ENCODE results near the gene ADAM19.
A peak's percentile ranks its signal among the peaks of the same experiment; 100 is the strongest.

ADAM19 gene

GRCh38 chr5:157519579-157520253 lies 55.9 kb downstream of the ADAM19 start:
- no peak overlapping the region for H3K27ac ChIP-seq (ENCODE audit: low read depth, low read length)
- peaks cover 11 to 18% of the 10 kb centered on the region in 2 donors for H3K4me1 ChIP-seq (ENCODE audit: control insufficient read depth in 1 of 2, insufficient read depth in 2 of 2, low read length in 2 of 2)

GRCh38 chr5:157518963-157519362 lies 56.6 kb downstream of the ADAM19 start:
- H3K4me3 ChIP-seq (ENCODE audit: low read depth in 1 of 2, low read length in 2 of 2), result no peak overlapping the region
- H3K27me3 ChIP-seq (ENCODE audit: control insufficient read depth in 1 of 2, insufficient read depth in 2 of 2, low read length in 2 of 2), result no peaks in the 10 kb centered on the region
- no peak overlapping the region for H3K27ac ChIP-seq (ENCODE audit: low read depth, low read length)
- peaks cover 0 to 1% of the 10 kb centered on the region in 2 donors for H3K36me3 ChIP-seq (ENCODE audit: control insufficient read depth in 1 of 2, insufficient read depth in 2 of 2, low read length in 2 of 2)
- no peak overlapping the region for H3K9ac ChIP-seq (ENCODE audit: low read depth in 1 of 2, low read length in 2 of 2)
- H3K4me1 ChIP-seq (ENCODE audit: control insufficient read depth in 1 of 2, insufficient read depth in 2 of 2, low read length in 2 of 2), result peaks cover 11 to 18% of the 10 kb centered on the region in 2 donors
- no peaks in the 10 kb centered on the region for H3K9me3 ChIP-seq (ENCODE audit: control insufficient read depth in 1 of 2, low read length in 2 of 2)

More at GRCh38 chr5:157519579-157520253, 55.9 kb downstream of the ADAM19 start:
- Histone ChIP-seq H3K27me3 (ENCODE audit: control insufficient read depth in 1 of 2, insufficient read depth in 2 of 2, low read length in 2 of 2) (no peaks in the 10 kb centered on the region), H3K4me3 (ENCODE audit: low read depth in 1 of 2, low read length in 2 of 2) (no peak overlapping the region), H3K9me3 (ENCODE audit: control insufficient read depth in 1 of 2, low read length in 2 of 2) (no peaks in the 10 kb centered on the region), H3K36me3 (ENCODE audit: control insufficient read depth in 1 of 2, insufficient read depth in 2 of 2, low read length in 2 of 2) (no peaks in the 10 kb centered on the region), H3K9ac (ENCODE audit: low read depth in 1 of 2, low read length in 2 of 2) (no peak overlapping the region)

- H3K4me3 ChIP-seq (ENCODE audit: low read depth in 1 of 2, low read length in 2 of 2), result no peak overlapping the region
- peaks cover 8 to 11% of the 10 kb centered on the region in 2 donors for H3K36me3 ChIP-seq (ENCODE audit: control insufficient read depth in 1 of 2, insufficient read depth in 2 of 2, low read length in 2 of 2)
- no peak overlapping the region for H3K27ac ChIP-seq (ENCODE audit: low read depth, low read length)
- no peaks in the 10 kb centered on the region for H3K9me3 ChIP-seq (ENCODE audit: control insufficient read depth in 1 of 2, low read length in 2 of 2)
- H3K4me1 ChIP-seq (ENCODE audit: control insufficient read depth in 1 of 2, insufficient read depth in 2 of 2, low read length in 2 of 2), result peaks cover 16 to 18% of the 10 kb centered on the region in 2 donors
- no peaks in the 10 kb centered on the region for H3K27me3 ChIP-seq (ENCODE audit: control insufficient read depth in 1 of 2, insufficient read depth in 2 of 2, low read length in 2 of 2)
- no peak overlapping the region for H3K9ac ChIP-seq (ENCODE audit: low read depth in 1 of 2, low read length in 2 of 2)
Observed at GRCh38 chr5:157516626-157517325, 58.8 kb downstream of the ADAM19 start.

- Histone ChIP-seq H3K27ac (ENCODE audit: low read depth, low read length) (no peak overlapping the region), H3K36me3 (ENCODE audit: control insufficient read depth in 1 of 2, insufficient read depth in 2 of 2, low read length in 2 of 2) (peaks cover 8 to 11% of the 10 kb centered on the region in 2 donors), H3K27me3 (ENCODE audit: control insufficient read depth in 1 of 2, insufficient read depth in 2 of 2, low read length in 2 of 2) (no peaks in the 10 kb centered on the region), H3K4me1 (ENCODE audit: control insufficient read depth in 1 of 2, insufficient read depth in 2 of 2, low read length in 2 of 2) (peaks cover 10 to 15% of the 10 kb centered on the region in 2 donors), H3K9me3 (ENCODE audit: control insufficient read depth in 1 of 2, low read length in 2 of 2) (no peaks in the 10 kb centered on the region), H3K4me3 (ENCODE audit: low read depth in 1 of 2, low read length in 2 of 2) (no peak overlapping the region), H3K9ac (ENCODE audit: low read depth in 1 of 2, low read length in 2 of 2) (no peak overlapping the region)
Observed at GRCh38 chr5:157516006-157516405, 59.6 kb downstream of the ADAM19 start.

GRCh38 chr5:157514974-157515373 lies 60.6 kb downstream of the ADAM19 start:
- Histone ChIP-seq H3K4me3 (ENCODE audit: low read depth in 1 of 2, low read length in 2 of 2) (no peak overlapping the region), H3K4me1 (ENCODE audit: control insufficient read depth in 1 of 2, insufficient read depth in 2 of 2, low read length in 2 of 2) (peaks cover 8 to 16% of the 10 kb centered on the region in 2 donors), H3K27ac (ENCODE audit: low read depth, low read length) (no peak overlapping the region), H3K27me3 (ENCODE audit: control insufficient read depth in 1 of 2, insufficient read depth in 2 of 2, low read length in 2 of 2) (no peaks in the 10 kb centered on the region), H3K9ac (ENCODE audit: low read depth in 1 of 2, low read length in 2 of 2) (no peak overlapping the region), H3K36me3 (ENCODE audit: control insufficient read depth in 1 of 2, insufficient read depth in 2 of 2, low read length in 2 of 2) (peaks cover 8 to 11% of the 10 kb centered on the region in 2 donors), H3K9me3 (ENCODE audit: control insufficient read depth in 1 of 2, low read length in 2 of 2) (no peaks in the 10 kb centered on the region)

GRCh38 chr5:157513182-157513581 lies 62.4 kb downstream of the ADAM19 start:
- Histone ChIP-seq H3K9me3 (ENCODE audit: control insufficient read depth in 1 of 2, low read length in 2 of 2) (no peaks in the 10 kb centered on the region), H3K9ac (ENCODE audit: low read depth in 1 of 2, low read length in 2 of 2) (no peak overlapping the region), H3K27ac (ENCODE audit: low read depth, low read length) (no peak overlapping the region), H3K27me3 (ENCODE audit: control insufficient read depth in 1 of 2, insufficient read depth in 2 of 2, low read length in 2 of 2) (no peaks in the 10 kb centered on the region), H3K36me3 (ENCODE audit: control insufficient read depth in 1 of 2, insufficient read depth in 2 of 2, low read length in 2 of 2) (peaks cover 14 to 17% of the 10 kb centered on the region in 2 donors), H3K4me1 (ENCODE audit: control insufficient read depth in 1 of 2, insufficient read depth in 2 of 2, low read length in 2 of 2) (peaks cover 8 to 16% of the 10 kb centered on the region in 2 donors), H3K4me3 (ENCODE audit: low read depth in 1 of 2, low read length in 2 of 2) (no peak overlapping the region)

GRCh38 chr5:157511651-157512644 lies 63.6 kb downstream of the ADAM19 start:
- H3K36me3 ChIP-seq (ENCODE audit: control insufficient read depth in 1 of 2, insufficient read depth in 2 of 2, low read length in 2 of 2), result peaks cover 14 to 17% of the 10 kb centered on the region in 2 donors
- H3K27ac ChIP-seq (ENCODE audit: low read depth, low read length), result no peak overlapping the region
- no peaks in the 10 kb centered on the region for H3K9me3 ChIP-seq (ENCODE audit: control insufficient read depth in 1 of 2, low read length in 2 of 2)
- H3K27me3 ChIP-seq (ENCODE audit: control insufficient read depth in 1 of 2, insufficient read depth in 2 of 2, low read length in 2 of 2), result no peaks in the 10 kb centered on the region
- H3K4me3 ChIP-seq (ENCODE audit: low read depth in 1 of 2, low read length in 2 of 2), result no peak overlapping the region
- peaks cover 19 to 26% of the 10 kb centered on the region in 2 donors for H3K4me1 ChIP-seq (ENCODE audit: control insufficient read depth in 1 of 2, insufficient read depth in 2 of 2, low read length in 2 of 2)
- no peak overlapping the region for H3K9ac ChIP-seq (ENCODE audit: low read depth in 1 of 2, low read length in 2 of 2)

GRCh38 chr5:157510682-157511081 lies 64.9 kb downstream of the ADAM19 start:
- no peaks in the 10 kb centered on the region for H3K9me3 ChIP-seq (ENCODE audit: control insufficient read depth in 1 of 2, low read length in 2 of 2)
- peaks cover 13 to 23% of the 10 kb centered on the region in 2 donors for H3K4me1 ChIP-seq (ENCODE audit: control insufficient read depth in 1 of 2, insufficient read depth in 2 of 2, low read length in 2 of 2)
- peaks cover 14 to 20% of the 10 kb centered on the region in 2 donors for H3K36me3 ChIP-seq (ENCODE audit: control insufficient read depth in 1 of 2, insufficient read depth in 2 of 2, low read length in 2 of 2)
- H3K9ac ChIP-seq (ENCODE audit: low read depth in 1 of 2, low read length in 2 of 2), result no peak overlapping the region
- no peak overlapping the region for H3K4me3 ChIP-seq (ENCODE audit: low read depth in 1 of 2, low read length in 2 of 2)
- no peaks in the 10 kb centered on the region for H3K27me3 ChIP-seq (ENCODE audit: control insufficient read depth in 1 of 2, insufficient read depth in 2 of 2, low read length in 2 of 2)
- H3K27ac ChIP-seq (ENCODE audit: low read depth, low read length), result peak overlapping the region; percentile 17

GRCh38 chr5:157509587-157509986 lies 66.0 kb downstream of the ADAM19 start:
- peaks cover 13 to 23% of the 10 kb centered on the region in 2 donors for H3K4me1 ChIP-seq (ENCODE audit: control insufficient read depth in 1 of 2, insufficient read depth in 2 of 2, low read length in 2 of 2)

More at GRCh38 chr5:157509587-157509986, 66.0 kb downstream of the ADAM19 start:
- no peak overlapping the region for H3K9ac ChIP-seq (ENCODE audit: low read depth in 1 of 2, low read length in 2 of 2)
- H3K4me3 ChIP-seq (ENCODE audit: low read depth in 1 of 2, low read length in 2 of 2), result no peak overlapping the region
- H3K27me3 ChIP-seq (ENCODE audit: control insufficient read depth in 1 of 2, insufficient read depth in 2 of 2, low read length in 2 of 2), result no peaks in the 10 kb centered on the region
- H3K27ac ChIP-seq (ENCODE audit: low read depth, low read length), result no peak overlapping the region
- H3K9me3 ChIP-seq (ENCODE audit: control insufficient read depth in 1 of 2, low read length in 2 of 2), result no peaks in the 10 kb centered on the region
- peaks cover 14 to 20% of the 10 kb centered on the region in 2 donors for H3K36me3 ChIP-seq (ENCODE audit: control insufficient read depth in 1 of 2, insufficient read depth in 2 of 2, low read length in 2 of 2)
